Medulla oblongata (tissue), 1 donor: ENCODE data around the gene PIRT.

Experiments used
- DNase-seq: peaks from one replicate; pipeline ENCODE4 v3.0.0-alpha.2; 2015; ENCODE audit errors: extremely low spot score

The PIRT gene

GRCh38 chr17:10790491-10791401, 47.1 kb downstream of the PIRT start:
- peak; percentile 57 for DNase-seq

- no peak for DNase-seq
Observed at GRCh38 chr17:10789694-10790271, 48.1 kb downstream of the PIRT start.

GRCh38 chr17:10787306-10788045, 50.4 kb downstream of the PIRT start:
- DNase-seq = no peak

- no peak for DNase-seq
Observed at GRCh38 chr17:10785295-10785694, 52.6 kb downstream of the PIRT start.

- no peak for DNase-seq
Observed at GRCh38 chr17:10779609-10780008, 58.3 kb downstream of the PIRT start.

- no peak for DNase-seq
Observed at GRCh38 chr17:10777890-10778289, 60.0 kb downstream of the PIRT start.

GRCh38 chr17:10777131-10777807, 60.6 kb downstream of the PIRT start:
- no peak for DNase-seq

- no peak for DNase-seq
Observed at GRCh38 chr17:10776381-10776780, 61.5 kb downstream of the PIRT start.

GRCh38 chr17:10775740-10776356, 62.0 kb downstream of the PIRT start:
- DNase-seq = no peak

- no peak for DNase-seq
Observed at GRCh38 chr17:10775058-10775457, 62.8 kb downstream of the PIRT start.

- no peak for DNase-seq
Observed at GRCh38 chr17:10773391-10773790, 64.5 kb downstream of the PIRT start.
